VCaP (cell line): ENCODE results near the gene ZNF765.
A peak's percentile ranks its signal among the peaks of the same experiment; 100 is the strongest.
"Not testable (repeated sequence)": the region's sequence is repeated elsewhere in the genome, so short reads cannot be mapped to it uniquely, and the experiment has no call there.

Source experiments
- H3K27ac ChIP-seq: fragments of 450-650 bp; 2 replicates; pipeline ENCODE4 v1.5.1; 2017
- CTCF ChIP-seq: fragments of 450-650 bp; conservative IDR thresholded peaks from 2 replicates; pipeline ENCODE4 v1.5.1; 2017; ENCODE audit warnings: mild to moderate bottlenecking, moderate library complexity

Gene ZNF765

GRCh38 chr19:53396525-53396868 is 1.5 kb downstream of the ZNF765 start:
- no peak for TF ChIP-seq CTCF

DNA sequence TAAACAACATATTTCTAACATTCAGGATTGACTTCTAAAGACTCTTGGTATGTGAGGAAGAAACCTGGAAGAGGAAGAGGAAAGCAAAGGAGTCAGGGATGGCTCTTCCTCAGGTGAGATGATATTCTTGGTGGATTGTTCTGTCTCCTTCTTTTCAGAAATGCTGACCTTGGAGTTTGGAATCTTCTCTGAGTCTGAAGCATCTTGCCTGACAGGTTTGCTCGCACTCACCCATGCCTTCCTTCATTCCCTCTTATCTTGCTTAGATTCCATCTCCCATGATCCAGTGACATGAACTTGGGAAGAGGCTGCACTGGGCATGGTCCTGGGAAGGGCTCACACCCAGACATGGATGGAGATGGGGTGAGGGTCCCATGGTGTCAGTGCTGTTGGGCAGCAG is 3.0 kb downstream of the ZNF765 start:
- H3K27ac ChIP-seq: not testable (repeated sequence)

More at GRCh38 chr19:53396525-53396868, 1.5 kb downstream of the ZNF765 start:
- H3K27ac ChIP-seq: peak overlapping the region; percentile 82; the same call in 1 of the 2 replicates

- no peak for TF ChIP-seq CTCF
- no peak overlapping the region for H3K27ac ChIP-seq
Observed at GRCh38 chr19:53409505-53410204, 14.7 kb downstream of the ZNF765 start.

DNA sequence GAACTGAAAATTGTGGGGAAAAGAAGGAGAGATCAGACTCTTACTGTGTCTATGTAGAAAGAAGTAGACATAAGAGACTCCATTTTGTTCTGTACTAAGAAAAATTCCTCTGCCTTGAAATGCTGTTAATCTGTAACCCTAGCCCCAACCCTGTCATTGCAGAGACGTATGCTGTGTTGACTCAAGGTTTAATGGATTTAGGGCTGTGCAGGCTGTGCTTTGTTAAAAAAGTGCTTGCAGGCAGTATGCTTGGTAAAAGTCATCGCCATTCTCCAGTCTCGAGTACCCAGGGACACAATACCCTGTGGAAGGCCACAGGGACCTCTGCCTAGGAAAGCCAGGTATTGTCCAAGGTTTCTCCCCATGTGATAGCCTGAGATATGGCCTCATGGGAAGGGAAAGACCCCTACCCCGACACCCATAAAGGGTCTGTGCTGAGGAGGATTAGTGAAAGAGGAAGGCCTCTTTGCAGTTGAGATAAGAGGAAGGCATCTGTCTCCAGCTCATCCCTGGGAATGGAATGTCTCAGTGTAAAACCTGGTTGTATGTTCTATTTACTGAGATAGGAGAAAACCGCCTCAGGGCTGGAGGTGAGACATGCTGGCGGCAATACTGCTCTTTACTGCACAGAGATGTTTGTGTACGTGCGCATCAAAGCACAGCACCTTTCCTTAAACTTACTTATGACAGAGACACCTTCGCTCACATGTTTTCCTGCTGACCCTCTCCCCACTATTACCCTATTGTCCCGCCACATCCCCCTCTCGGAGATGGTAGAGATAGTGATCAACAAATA is 25.8 kb downstream of the ZNF765 start:
- H3K27ac ChIP-seq: peak overlapping the region; percentile 78

DNA sequence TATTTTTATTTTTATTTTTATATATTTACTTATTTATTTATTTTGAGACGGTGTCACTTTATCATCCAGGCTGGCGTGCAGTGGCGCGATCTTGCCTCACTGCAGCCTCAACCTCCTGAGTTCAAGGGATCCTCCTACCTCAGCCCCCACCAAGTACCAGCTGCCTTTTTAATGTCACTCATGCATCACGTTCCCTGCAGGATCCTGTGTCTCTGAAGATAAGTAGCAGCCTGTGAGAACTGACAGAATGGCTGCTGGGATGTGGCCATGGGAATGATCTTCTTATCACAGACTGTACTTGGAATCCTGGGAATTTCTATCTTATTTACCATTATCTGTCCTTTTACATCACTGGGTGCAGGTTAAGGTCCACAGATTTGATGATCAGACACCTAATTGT is 27.6 kb downstream of the ZNF765 start:
- TF ChIP-seq CTCF: no peak
- H3K27ac ChIP-seq: peak overlapping the region; percentile 78

DNA sequence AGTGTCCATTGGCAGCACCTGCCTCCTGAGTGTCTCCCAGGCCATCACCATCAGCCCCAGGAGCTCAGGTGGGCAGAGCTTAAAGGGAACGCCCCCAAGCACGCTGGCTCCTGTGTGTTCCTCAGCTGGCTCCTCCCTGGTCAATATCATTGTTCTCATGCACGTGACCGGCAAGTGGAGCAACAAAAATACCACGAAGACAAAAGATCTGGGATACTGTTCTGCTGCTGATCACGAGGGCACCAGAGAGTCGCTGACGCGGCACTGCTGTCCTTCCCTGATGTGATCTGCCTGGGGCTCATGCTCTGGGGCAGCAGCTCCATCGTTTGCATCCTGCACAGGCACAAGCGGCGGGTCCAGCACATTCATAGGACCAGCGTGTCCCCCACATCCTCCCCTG is 28.1 kb downstream of the ZNF765 start:
- H3K27ac ChIP-seq: peak overlapping the region; percentile 78

DNA sequence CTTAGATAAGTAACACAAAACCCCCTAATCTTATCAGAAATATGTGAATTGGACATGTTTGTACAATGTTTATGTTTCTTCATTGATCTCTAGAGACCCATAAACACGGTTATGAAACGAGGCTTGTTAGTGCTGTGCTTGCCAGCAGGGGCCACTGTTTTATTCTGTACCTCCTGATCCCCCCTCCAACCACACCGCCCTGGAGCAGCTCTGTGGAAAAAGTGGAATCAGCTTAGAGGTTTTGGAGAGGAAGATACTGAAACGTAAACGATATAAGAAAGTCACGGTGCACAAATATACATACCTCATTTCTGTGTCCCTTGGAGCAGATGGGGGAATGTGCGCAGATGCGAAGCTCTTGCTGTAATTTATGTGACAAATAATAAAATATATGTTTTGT is 28.7 kb downstream of the ZNF765 start:
- H3K27ac ChIP-seq: peak overlapping the region; percentile 78
- TF ChIP-seq CTCF: peak; percentile 72

- H3K27ac ChIP-seq: peak overlapping the region; percentile 78
- TF ChIP-seq CTCF: peak; percentile 90
Observed at GRCh38 chr19:53424968-53425597, 30.1 kb downstream of the ZNF765 start.
